Left ventricle myocardium inferior (tissue), 1 donor: ENCODE data around the gene TLE7. TPM values are rescaled to one million over a fixed set of nuclear protein-coding genes. Genes with fewer than 3 reads are reported as not detected.
A peak's percentile ranks its signal among the peaks of the same experiment; 100 is the strongest.

Source experiments
- DNase-seq: peaks from one replicate; pipeline ENCODE4 v3.0.0-alpha.2; 2020
- H3K27ac ChIP-seq: fragments of 200-600 bp; replicated peaks from 2 replicates; pipeline ENCODE4 v1.8.0; 2021
- H3K27me3 ChIP-seq: fragments of 200-600 bp; 2 replicates; pipeline ENCODE4 v1.8.0; 2021; ENCODE audit warnings: low read depth
- H3K36me3 ChIP-seq: fragments of 200-600 bp; 2 replicates; pipeline ENCODE4 v1.8.0; 2021
- H3K4me1 ChIP-seq: fragments of 200-600 bp; 2 replicates; pipeline ENCODE4 v1.8.0; 2021
- H3K4me3 ChIP-seq: fragments of 200-600 bp; 2 replicates; pipeline ENCODE4 v1.8.0; 2021; ENCODE audit warnings: mild to moderate bottlenecking, moderate library complexity
- H3K9me3 ChIP-seq: fragments of 200-600 bp; replicated peaks from 2 replicates; pipeline ENCODE4 v1.8.0; 2021
- intact Hi-C: fragments of 100-400 bp; cut with micrococcal nuclease; formaldehyde crosslinking; loops from one replicate; pipeline ENCODE4 v1.11.0; 2022
- total RNA-seq: library from RNA; stranded (reverse); fragmentation: NEBNext Ultra II Directional; extraction: Animal tissue kit (Norgen Biotek cat#: 25700); gene quantifications from one replicate; pipeline ENCODE4 v1.2.1, GENCODE V29; 2021
- TF ChIP-seq, protein P1 (sequence below): fragments of 200-600 bp; IDR thresholded peaks from 2 replicates; pipeline ENCODE4 v1.8.0; 2021; ENCODE audit warnings: antibody characterized with exemption, mild to moderate bottlenecking, borderline replicate concordance
- donor health status: DM: no; HTN: yes; CAD: no; lungs with severe emphysema.

TLE7 gene
- total RNA-seq, 1 donor from 2014 or later: not detected

DNA sequence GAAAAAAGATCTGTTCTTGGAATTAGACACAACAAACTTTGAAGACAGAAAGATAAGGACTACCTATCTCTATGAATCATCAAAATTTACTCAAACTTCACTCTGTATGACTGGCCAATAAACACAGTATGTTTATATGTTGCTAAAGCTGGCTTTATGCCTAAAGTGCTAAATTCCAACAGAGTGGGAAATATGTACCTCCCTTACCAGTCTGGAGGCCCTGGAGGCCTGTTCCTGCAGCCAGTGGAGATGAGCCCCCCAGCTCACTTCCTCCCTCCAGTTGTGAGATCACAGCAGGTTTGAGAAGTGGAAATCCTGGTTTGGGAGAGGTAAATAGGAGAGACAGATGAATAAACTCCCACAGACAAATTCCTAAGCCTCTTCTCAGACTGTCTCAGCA lies 11.2 kb upstream of the TLE7 start:
- Histone ChIP-seq H3K4me3 (no peak overlapping the region), H3K4me1 (no peaks in the 10 kb centered on the region), H3K27me3 (no peaks in the 10 kb centered on the region), H3K36me3 (peaks cover 87% of the 10 kb centered on the region), H3K9me3 (peaks cover 70% of the 10 kb centered on the region), H3K27ac (no peak overlapping the region)
- DNase-seq: no peak
- TF ChIP-seq, protein P1, sequence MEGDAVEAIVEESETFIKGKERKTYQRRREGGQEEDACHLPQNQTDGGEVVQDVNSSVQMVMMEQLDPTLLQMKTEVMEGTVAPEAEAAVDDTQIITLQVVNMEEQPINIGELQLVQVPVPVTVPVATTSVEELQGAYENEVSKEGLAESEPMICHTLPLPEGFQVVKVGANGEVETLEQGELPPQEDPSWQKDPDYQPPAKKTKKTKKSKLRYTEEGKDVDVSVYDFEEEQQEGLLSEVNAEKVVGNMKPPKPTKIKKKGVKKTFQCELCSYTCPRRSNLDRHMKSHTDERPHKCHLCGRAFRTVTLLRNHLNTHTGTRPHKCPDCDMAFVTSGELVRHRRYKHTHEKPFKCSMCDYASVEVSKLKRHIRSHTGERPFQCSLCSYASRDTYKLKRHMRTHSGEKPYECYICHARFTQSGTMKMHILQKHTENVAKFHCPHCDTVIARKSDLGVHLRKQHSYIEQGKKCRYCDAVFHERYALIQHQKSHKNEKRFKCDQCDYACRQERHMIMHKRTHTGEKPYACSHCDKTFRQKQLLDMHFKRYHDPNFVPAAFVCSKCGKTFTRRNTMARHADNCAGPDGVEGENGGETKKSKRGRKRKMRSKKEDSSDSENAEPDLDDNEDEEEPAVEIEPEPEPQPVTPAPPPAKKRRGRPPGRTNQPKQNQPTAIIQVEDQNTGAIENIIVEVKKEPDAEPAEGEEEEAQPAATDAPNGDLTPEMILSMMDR: no peak
- intact Hi-C loops: no loop called here

DNA sequence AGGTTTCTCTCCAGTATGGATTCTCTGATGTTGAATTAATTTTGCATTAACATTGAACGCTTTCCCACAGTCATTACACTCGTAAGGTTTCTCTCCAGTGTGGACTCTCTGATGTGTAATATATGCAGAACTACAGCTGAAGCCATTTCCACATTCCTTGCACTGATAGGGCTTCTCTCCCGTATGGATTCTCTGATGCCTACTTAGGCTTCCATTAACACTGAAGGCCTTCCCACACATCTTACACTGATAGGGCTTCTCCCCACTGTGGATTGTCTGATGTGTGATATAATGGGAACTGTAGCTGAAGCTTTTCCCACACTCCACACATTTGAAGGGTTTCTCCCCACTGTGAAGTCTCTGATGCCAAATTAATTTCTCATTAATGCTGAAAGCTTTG lies 7.2 kb upstream of the TLE7 start:
- Histone ChIP-seq H3K4me3 (no peak overlapping the region), H3K4me1 (no peaks in the 10 kb centered on the region), H3K27me3 (no peaks in the 10 kb centered on the region), H3K9me3 (peaks cover 99% of the 10 kb centered on the region), H3K36me3 (peaks cover 81% of the 10 kb centered on the region), H3K27ac (no peak overlapping the region)
- intact Hi-C loops: no loop called here
- DNase-seq: no peak
- TF ChIP-seq, protein P1: no peak

DNA sequence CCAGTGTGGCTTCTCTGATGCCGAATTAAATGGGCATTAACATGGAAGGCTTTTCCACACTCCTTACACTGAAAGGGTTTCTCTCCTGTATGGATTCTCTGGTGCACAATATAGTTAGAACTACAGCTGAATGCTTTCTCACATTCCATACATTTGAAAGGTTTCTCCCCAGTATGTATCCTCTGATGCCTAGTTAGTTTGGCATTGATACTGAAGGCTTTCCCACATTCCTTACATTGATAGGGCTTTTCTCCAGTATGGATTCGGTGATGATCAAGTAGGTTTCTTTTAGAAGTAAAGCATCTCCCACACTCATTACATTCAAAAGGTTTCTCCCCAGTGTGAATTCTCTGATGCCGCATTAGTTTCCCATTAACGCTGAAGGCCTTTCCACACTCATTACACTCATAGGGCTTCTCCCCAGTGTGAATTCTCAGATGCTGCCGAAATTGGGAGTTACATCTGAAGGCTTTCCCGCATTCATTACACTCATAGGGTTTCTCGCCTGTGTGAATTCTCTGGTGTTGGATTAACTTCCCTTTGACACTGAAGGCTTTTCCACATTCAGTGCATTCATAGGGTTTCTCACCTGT lies 6.5 kb upstream of the TLE7 start:
- Histone ChIP-seq H3K4me1 (no peaks in the 10 kb centered on the region), H3K9me3 (peaks cover 100% of the 10 kb centered on the region), H3K27ac (no peak overlapping the region), H3K27me3 (no peaks in the 10 kb centered on the region), H3K4me3 (no peak overlapping the region), H3K36me3 (peaks cover 75% of the 10 kb centered on the region)
- no peak for DNase-seq
- intact Hi-C loops: no loop called here
- TF ChIP-seq, protein P1: no peak

DNA sequence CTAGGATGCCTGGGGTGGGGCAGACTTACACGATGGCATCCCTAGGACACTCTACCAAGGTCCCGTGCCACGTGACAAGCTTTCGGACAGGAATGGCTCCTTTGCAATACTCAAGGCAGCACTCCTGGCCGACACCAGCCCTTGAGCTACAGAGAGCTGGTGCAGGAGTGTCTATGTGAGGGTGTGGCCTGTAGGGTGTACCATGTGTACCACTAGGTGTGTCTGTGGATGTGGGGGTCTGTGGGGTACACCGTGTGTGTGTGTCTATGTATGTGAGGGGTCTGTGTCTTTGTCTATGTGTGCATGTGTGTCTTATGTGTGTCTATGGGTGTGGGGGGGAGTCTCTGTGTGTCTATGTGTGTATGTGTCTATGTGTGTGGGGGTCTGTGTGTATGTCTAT lies 1.9 kb upstream of the TLE7 start:
- Histone ChIP-seq H3K9me3 (peaks cover 83% of the 10 kb centered on the region), H3K27ac (no peak overlapping the region)

DNA sequence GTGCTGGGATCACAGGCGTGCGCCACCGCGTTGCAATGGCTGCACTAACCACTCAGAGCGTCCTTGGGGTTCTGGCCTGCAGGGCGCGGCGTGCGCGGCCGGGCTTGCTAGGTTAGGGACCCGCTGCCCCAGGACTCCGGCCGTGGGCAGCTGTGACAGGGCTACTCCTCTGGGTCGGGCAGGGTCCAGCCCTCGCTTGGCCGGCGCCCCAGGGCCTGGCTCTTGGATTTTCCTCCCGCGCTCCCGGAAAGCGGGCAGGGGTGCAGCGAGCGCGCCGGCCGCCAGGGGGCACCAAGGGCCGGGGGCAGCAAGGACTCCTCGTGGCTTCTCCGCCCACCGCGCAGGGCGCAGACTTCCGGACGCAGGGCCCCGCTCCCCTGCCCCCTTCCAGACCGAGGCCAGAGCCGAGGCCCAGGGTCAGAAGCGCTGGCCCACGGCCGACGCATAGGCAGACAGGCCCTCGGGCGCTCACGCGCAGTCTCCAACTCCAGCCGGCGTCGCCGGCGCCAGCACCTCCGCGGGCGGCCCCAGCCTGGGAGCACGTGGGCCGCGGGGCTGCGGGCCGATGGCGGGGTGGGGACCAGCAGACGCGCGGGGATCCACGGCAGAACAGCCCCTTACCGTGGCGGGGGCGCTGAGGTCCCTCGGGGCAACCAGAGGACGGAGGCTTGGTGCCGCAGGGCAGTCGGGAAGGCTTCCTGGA lies 355 bp downstream of the TLE7 start:
- Histone ChIP-seq H3K27ac (no peak overlapping the region), H3K27me3 (peaks cover 52% of the 10 kb centered on the region), H3K9me3 (peaks cover 61% of the 10 kb centered on the region), H3K4me3 (no peak overlapping the region), H3K36me3 (peaks cover 6% of the 10 kb centered on the region), H3K4me1 (no peaks in the 10 kb centered on the region)
- DNase-seq: no peak
- intact Hi-C loops: no loop called here
- TF ChIP-seq, protein P1: peak; percentile 20

More for the DNA sequence above, 1.9 kb upstream of the TLE7 start:
- no peaks in the 10 kb centered on the region for H3K4me1 ChIP-seq
- no peak overlapping the region for H3K4me3 ChIP-seq
- intact Hi-C loops: no loop called here
- peaks cover 36% of the 10 kb centered on the region for H3K27me3 ChIP-seq
- TF ChIP-seq, protein P1: no peak
- peaks cover 28% of the 10 kb centered on the region for H3K36me3 ChIP-seq
- no peak for DNase-seq
